ENCODE measurements around the gene BEGAIN. TPM values are rescaled to one million over a fixed set of nuclear protein-coding genes. Genes with fewer than 3 reads are reported as not detected.

BEGAIN gene
- total and polyA plus RNA-seq, 9 of the 15 experiments (the other 6 are each of a cell fraction or from before 2014, with no cell fraction given) = 0.07 to 0.68 (median 0.55) TPM; not detected in 3

DNA sequence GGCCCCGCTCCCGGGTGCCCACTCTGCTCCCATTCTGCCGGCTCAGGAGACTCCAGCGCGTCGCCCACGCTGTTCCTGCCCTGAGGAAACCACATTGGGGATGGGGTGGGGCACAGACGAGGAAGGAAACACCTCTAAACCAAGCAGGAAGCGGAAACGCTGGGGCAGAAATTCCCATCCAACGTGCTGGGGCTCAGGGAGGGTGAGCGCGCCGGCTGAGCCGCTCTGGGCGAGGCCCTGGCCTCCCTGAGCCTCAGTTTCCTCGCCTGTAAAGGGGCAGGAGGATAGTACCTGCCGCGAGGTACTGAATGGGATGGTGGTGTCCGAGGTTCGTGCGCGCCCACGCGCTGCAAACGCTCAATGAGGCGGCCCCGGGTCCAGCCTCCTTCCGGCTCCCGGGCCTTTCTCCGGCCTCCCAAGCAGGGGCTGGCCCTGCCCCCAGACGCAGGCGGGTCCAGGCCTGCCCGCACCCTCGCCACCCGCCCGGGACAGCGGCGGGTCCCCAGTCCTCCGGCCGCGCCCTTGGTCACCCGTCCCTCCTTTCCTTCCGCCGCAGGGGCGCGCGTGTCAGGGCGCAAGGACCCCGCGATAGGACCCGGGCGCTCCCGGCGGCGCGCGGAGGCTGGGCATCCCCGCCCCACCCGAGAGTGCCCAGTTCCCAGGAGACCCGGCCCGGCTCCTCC, 673 bp downstream of the BEGAIN start (continued):
- TF ChIP-seq, protein P1, sequence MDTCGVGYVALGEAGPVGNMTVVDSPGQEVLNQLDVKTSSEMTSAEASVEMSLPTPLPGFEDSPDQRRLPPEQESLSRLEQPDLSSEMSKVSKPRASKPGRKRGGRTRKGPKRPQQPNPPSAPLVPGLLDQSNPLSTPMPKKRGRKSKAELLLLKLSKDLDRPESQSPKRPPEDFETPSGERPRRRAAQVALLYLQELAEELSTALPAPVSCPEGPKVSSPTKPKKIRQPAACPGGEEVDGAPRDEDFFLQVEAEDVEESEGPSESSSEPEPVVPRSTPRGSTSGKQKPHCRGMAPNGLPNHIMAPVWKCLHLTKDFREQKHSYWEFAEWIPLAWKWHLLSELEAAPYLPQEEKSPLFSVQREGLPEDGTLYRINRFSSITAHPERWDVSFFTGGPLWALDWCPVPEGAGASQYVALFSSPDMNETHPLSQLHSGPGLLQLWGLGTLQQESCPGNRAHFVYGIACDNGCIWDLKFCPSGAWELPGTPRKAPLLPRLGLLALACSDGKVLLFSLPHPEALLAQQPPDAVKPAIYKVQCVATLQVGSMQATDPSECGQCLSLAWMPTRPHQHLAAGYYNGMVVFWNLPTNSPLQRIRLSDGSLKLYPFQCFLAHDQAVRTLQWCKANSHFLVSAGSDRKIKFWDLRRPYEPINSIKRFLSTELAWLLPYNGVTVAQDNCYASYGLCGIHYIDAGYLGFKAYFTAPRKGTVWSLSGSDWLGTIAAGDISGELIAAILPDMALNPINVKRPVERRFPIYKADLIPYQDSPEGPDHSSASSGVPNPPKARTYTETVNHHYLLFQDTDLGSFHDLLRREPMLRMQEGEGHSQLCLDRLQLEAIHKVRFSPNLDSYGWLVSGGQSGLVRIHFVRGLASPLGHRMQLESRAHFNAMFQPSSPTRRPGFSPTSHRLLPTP (IDR thresholded peaks at IDR 0.05; ENCODE audit: borderline replicate concordance, extremely low read depth, insufficient read length) = no peak
- TF ChIP-seq HDAC1 (IDR thresholded peaks at IDR 0.05) (no peak), GABPB1 (CRISPR knock-in tag; IDR thresholded peaks at IDR 0.05) (peak; percentile 43; the same call in 1 of the 2 replicates), RBM34 (IDR thresholded peaks at IDR 0.05; ENCODE audit: borderline replicate concordance, insufficient read depth, low read length) (no peak), NFE2L1 (tag; IDR thresholded peaks at IDR 0.05; ENCODE audit: borderline replicate concordance, low read depth) (no peak), PPARD (CRISPR knock-in tag; IDR thresholded peaks at IDR 0.05) (no peak), POLR2A (conservative IDR thresholded peaks at IDR 0.05) (peak; percentile 60)
- TF ChIP-seq, protein P2, sequence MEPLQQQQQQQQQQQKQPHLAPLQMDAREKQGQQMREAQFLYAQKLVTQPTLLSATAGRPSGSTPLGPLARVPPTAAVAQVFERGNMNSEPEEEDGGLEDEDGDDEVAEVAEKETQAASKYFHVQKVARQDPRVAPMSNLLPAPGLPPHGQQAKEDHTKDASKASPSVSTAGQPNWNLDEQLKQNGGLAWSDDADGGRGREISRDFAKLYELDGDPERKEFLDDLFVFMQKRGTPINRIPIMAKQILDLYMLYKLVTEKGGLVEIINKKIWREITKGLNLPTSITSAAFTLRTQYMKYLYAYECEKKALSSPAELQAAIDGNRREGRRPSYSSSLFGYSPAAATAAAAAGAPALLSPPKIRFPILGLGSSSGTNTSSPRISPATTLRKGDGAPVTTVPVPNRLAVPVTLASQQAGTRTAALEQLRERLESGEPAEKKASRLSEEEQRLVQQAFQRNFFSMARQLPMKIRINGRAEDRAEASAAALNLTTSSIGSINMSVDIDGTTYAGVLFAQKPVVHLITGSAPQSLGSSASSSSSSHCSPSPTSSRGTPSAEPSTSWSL (CRISPR knock-in tag; IDR thresholded peaks at IDR 0.05; ENCODE audit: borderline replicate concordance) = no peak
- TF ChIP-seq, protein P3, sequence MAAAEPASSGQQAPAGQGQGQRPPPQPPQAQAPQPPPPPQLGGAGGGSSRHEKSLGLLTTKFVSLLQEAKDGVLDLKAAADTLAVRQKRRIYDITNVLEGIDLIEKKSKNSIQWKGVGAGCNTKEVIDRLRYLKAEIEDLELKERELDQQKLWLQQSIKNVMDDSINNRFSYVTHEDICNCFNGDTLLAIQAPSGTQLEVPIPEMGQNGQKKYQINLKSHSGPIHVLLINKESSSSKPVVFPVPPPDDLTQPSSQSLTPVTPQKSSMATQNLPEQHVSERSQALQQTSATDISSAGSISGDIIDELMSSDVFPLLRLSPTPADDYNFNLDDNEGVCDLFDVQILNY (CRISPR knock-in tag; IDR thresholded peaks at IDR 0.05) = no peak
- TF ChIP-seq, protein P4, sequence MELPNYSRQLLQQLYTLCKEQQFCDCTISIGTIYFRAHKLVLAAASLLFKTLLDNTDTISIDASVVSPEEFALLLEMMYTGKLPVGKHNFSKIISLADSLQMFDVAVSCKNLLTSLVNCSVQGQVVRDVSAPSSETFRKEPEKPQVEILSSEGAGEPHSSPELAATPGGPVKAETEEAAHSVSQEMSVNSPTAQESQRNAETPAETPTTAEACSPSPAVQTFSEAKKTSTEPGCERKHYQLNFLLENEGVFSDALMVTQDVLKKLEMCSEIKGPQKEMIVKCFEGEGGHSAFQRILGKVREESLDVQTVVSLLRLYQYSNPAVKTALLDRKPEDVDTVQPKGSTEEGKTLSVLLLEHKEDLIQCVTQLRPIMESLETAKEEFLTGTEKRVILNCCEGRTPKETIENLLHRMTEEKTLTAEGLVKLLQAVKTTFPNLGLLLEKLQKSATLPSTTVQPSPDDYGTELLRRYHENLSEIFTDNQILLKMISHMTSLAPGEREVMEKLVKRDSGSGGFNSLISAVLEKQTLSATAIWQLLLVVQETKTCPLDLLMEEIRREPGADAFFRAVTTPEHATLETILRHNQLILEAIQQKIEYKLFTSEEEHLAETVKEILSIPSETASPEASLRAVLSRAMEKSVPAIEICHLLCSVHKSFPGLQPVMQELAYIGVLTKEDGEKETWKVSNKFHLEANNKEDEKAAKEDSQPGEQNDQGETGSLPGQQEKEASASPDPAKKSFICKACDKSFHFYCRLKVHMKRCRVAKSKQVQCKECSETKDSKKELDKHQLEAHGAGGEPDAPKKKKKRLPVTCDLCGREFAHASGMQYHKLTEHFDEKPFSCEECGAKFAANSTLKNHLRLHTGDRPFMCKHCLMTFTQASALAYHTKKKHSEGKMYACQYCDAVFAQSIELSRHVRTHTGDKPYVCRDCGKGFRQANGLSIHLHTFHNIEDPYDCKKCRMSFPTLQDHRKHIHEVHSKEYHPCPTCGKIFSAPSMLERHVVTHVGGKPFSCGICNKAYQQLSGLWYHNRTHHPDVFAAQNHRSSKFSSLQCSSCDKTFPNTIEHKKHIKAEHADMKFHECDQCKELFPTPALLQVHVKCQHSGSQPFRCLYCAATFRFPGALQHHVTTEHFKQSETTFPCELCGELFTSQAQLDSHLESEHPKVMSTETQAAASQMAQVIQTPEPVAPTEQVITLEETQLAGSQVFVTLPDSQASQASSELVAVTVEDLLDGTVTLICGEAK (IDR thresholded peaks at IDR 0.05) = peak; percentile 26; the same call in 1 of the 2 replicates
- TF ChIP-seq, protein P4 (CRISPR knock-in tag; IDR thresholded peaks at IDR 0.05) = no peak

Data from K562 (cell line).